HFFc6 (cell line): ENCODE data around the gene TP63. TPM values are rescaled to one million over a fixed set of nuclear protein-coding genes. Genes with fewer than 3 reads are reported as not detected.

ENCODE experiments used
- DNase-seq: peaks from one replicate; pipeline ENCODE4 v3.0.0-alpha.2; 2018
- H3K27ac Mint-ChIP-seq: 2 replicates; pipeline ENCODE4 v1.8.0; 2020; ENCODE audit warnings: mild to moderate bottlenecking, mixed read lengths
- H3K27me3 Mint-ChIP-seq: 2 replicates; pipeline ENCODE4 v1.8.0; 2021; ENCODE audit warnings: mild to moderate bottlenecking, moderate library complexity, mixed read lengths; ENCODE audit not compliant: insufficient read depth
- H3K36me3 Mint-ChIP-seq: 2 replicates; pipeline ENCODE4 v1.8.0; 2021; ENCODE audit warnings: low read depth, mixed read lengths
- H3K4me1 Mint-ChIP-seq: 2 replicates; pipeline ENCODE4 v1.8.0; 2020; ENCODE audit warnings: low read depth, mixed read lengths
- H3K4me3 Mint-ChIP-seq: 2 replicates; pipeline ENCODE4 v1.8.0; 2020; ENCODE audit warnings: mild to moderate bottlenecking, moderate library complexity, mixed read lengths
- H3K9me3 Mint-ChIP-seq: 2 replicates; pipeline ENCODE4 v1.8.0; 2020; ENCODE audit warnings: mild to moderate bottlenecking, mixed read lengths
- CTCF ChIP-seq: fragments of 200-600 bp; sonication (generic); IDR thresholded peaks from 2 replicates; pipeline ENCODE4 v1.5.0; 2021; ENCODE audit warnings: antibody characterized with exemption, mild to moderate bottlenecking
- total RNA-seq, 6 experiments: library from RNA; stranded (reverse); fragmentation: NEBNext Ultra II Directional; extraction: Animal tissue kit (Norgen Biotek cat#: 25700); gene quantifications; 2 replicates in 1 of 6; 3 replicates in 5 of 6; pipeline ENCODE4 v1.2.3, GENCODE V29; 2021

The TP63 gene
- total RNA-seq, 6 experiments from 2014 or later: not detected

GRCh38 chr3:189883113-189883753, 252.0 kb downstream of the TP63 start:
- H3K27ac Mint-ChIP-seq: no peak overlapping the region
- H3K36me3 Mint-ChIP-seq: no peaks in the 10 kb centered on the region
- no peak for DNase-seq
- H3K4me1 Mint-ChIP-seq: no peaks in the 10 kb centered on the region
- H3K27me3 Mint-ChIP-seq: peaks cover 2% of the 10 kb centered on the region; the same call in 1 of the 2 replicates
- no peak overlapping the region for H3K4me3 Mint-ChIP-seq
- no peaks in the 10 kb centered on the region for H3K9me3 Mint-ChIP-seq
- no peak for TF ChIP-seq CTCF

GRCh38 chr3:189890496-189890895, 259.3 kb downstream of the TP63 start:
- Mint-ChIP-seq H3K4me3 (no peak overlapping the region), H3K9me3 (no peaks in the 10 kb centered on the region), H3K27ac (no peak overlapping the region), H3K36me3 (no peaks in the 10 kb centered on the region), H3K4me1 (no peaks in the 10 kb centered on the region), H3K27me3 (peaks cover 9% of the 10 kb centered on the region)
- no peak for TF ChIP-seq CTCF
- DNase-seq: no peak

GRCh38 chr3:189896533-189896932, 265.3 kb downstream of the TP63 start:
- Mint-ChIP-seq H3K9me3 (no peaks in the 10 kb centered on the region), H3K27ac (no peak overlapping the region), H3K4me1 (no peaks in the 10 kb centered on the region), H3K27me3 (peaks cover 5% of the 10 kb centered on the region; the same call in 1 of the 2 replicates), H3K4me3 (no peak overlapping the region), H3K36me3 (no peaks in the 10 kb centered on the region)
- no peak for DNase-seq
- no peak for TF ChIP-seq CTCF

GRCh38 chr3:189897406-189897805, 266.2 kb downstream of the TP63 start:
- TF ChIP-seq CTCF: no peak
- Mint-ChIP-seq H3K4me1 (no peaks in the 10 kb centered on the region), H3K36me3 (no peaks in the 10 kb centered on the region), H3K9me3 (no peaks in the 10 kb centered on the region), H3K27ac (no peak overlapping the region), H3K4me3 (no peak overlapping the region), H3K27me3 (peaks cover 5% of the 10 kb centered on the region)
- no peak for DNase-seq

- Mint-ChIP-seq H3K27me3 (peaks cover 5% of the 10 kb centered on the region), H3K27ac (no peak overlapping the region), H3K9me3 (no peaks in the 10 kb centered on the region), H3K4me3 (no peak overlapping the region), H3K4me1 (no peaks in the 10 kb centered on the region), H3K36me3 (no peaks in the 10 kb centered on the region)
- DNase-seq: no peak
- TF ChIP-seq CTCF: no peak
Observed at GRCh38 chr3:189898559-189899153, 267.5 kb downstream of the TP63 start.
